ENCODE results near the gene PRPF8. TPM values are rescaled to one million over a fixed set of nuclear protein-coding genes. Genes with fewer than 3 reads are reported as not detected.

The PRPF8 gene
- polyA plus RNA-seq, 1 donor from 2014 or later = 56.9 TPM

GRCh38 chr17:1634841-1635650 lies 49.6 kb downstream of the PRPF8 start:
- H3K27me3 ChIP-seq (ENCODE audit: insufficient read depth, low read depth, low read length) = no peaks in the 10 kb centered on the region
- no peaks in the 10 kb centered on the region for H3K9me3 ChIP-seq (ENCODE audit: low read length)
- no peak overlapping the region for H2AFZ ChIP-seq (ENCODE audit: low read depth, low read length)
- H4K20me1 ChIP-seq (ENCODE audit: insufficient read depth) = no peaks in the 10 kb centered on the region
- TF ChIP-seq EZH2 (IDR thresholded peaks at IDR 0.05; ENCODE audit: borderline replicate concordance, insufficient read depth, low read length, poor library complexity, severe bottlenecking) (no peak), MXI1 (conservative IDR thresholded peaks at IDR 0.05; ENCODE audit: poor library complexity, severe bottlenecking) (no peak), SMC3 (conservative IDR thresholded peaks at IDR 0.05; ENCODE audit: poor library complexity) (no peak), REST (IDR thresholded peaks at IDR 0.05; ENCODE audit: borderline replicate concordance) (no peak), RAD21 (conservative IDR thresholded peaks at IDR 0.05) (no peak), TAF1 (IDR thresholded peaks at IDR 0.05; ENCODE audit: low read depth) (no peak), POLR2AphosphoS5 (IDR thresholded peaks at IDR 0.05) (no peak), EP300 (conservative IDR thresholded peaks at IDR 0.05; ENCODE audit: poor library complexity, severe bottlenecking) (no peak)
- TF ChIP-seq, protein P1, sequence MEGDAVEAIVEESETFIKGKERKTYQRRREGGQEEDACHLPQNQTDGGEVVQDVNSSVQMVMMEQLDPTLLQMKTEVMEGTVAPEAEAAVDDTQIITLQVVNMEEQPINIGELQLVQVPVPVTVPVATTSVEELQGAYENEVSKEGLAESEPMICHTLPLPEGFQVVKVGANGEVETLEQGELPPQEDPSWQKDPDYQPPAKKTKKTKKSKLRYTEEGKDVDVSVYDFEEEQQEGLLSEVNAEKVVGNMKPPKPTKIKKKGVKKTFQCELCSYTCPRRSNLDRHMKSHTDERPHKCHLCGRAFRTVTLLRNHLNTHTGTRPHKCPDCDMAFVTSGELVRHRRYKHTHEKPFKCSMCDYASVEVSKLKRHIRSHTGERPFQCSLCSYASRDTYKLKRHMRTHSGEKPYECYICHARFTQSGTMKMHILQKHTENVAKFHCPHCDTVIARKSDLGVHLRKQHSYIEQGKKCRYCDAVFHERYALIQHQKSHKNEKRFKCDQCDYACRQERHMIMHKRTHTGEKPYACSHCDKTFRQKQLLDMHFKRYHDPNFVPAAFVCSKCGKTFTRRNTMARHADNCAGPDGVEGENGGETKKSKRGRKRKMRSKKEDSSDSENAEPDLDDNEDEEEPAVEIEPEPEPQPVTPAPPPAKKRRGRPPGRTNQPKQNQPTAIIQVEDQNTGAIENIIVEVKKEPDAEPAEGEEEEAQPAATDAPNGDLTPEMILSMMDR (IDR thresholded peaks at IDR 0.05; ENCODE audit: poor library complexity, severe bottlenecking) = no peak
- no peak overlapping the region for H3K4me3 ChIP-seq (ENCODE audit: low read length)
- H3K9ac ChIP-seq (ENCODE audit: low read length) = no peak overlapping the region
- no peaks in the 10 kb centered on the region for H3F3A ChIP-seq (ENCODE audit: insufficient read depth, low read length, poor library complexity, severe bottlenecking)
- H3K36me3 ChIP-seq (ENCODE audit: insufficient read depth, low read length) = no peaks in the 10 kb centered on the region
- no peaks in the 10 kb centered on the region for H3K9me2 ChIP-seq (ENCODE audit: insufficient read depth, low read length)
- H3K4me2 ChIP-seq (ENCODE audit: low read length) = no peak overlapping the region
- no peak overlapping the region for H3K27ac ChIP-seq (ENCODE audit: low read length)
- no peaks in the 10 kb centered on the region for H3K79me2 ChIP-seq (replicated peaks; ENCODE audit: insufficient read depth, low read length)

GRCh38 chr17:1630662-1631061 lies 54.0 kb downstream of the PRPF8 start:
- TF ChIP-seq, protein P1 (IDR thresholded peaks at IDR 0.05; ENCODE audit: poor library complexity, severe bottlenecking) = no peak
- no peak for TF ChIP-seq REST (IDR thresholded peaks at IDR 0.05; ENCODE audit: borderline replicate concordance)
- H2AFZ ChIP-seq (ENCODE audit: low read depth, low read length) = no peak overlapping the region
- H3F3A ChIP-seq (ENCODE audit: insufficient read depth, low read length, poor library complexity, severe bottlenecking) = no peaks in the 10 kb centered on the region
- no peak overlapping the region for H3K9ac ChIP-seq (ENCODE audit: low read length)
- no peaks in the 10 kb centered on the region for H3K27me3 ChIP-seq (ENCODE audit: insufficient read depth, low read depth, low read length)
- peaks cover 25% of the 10 kb centered on the region for H3K79me2 ChIP-seq (replicated peaks; ENCODE audit: insufficient read depth, low read length)
- no peaks in the 10 kb centered on the region for H4K20me1 ChIP-seq (ENCODE audit: insufficient read depth)
- no peaks in the 10 kb centered on the region for H3K9me2 ChIP-seq (ENCODE audit: insufficient read depth, low read length)
- no peak overlapping the region for H3K4me2 ChIP-seq (ENCODE audit: low read length)
- no peak overlapping the region for H3K4me3 ChIP-seq (ENCODE audit: low read length)
- no peaks in the 10 kb centered on the region for H3K9me3 ChIP-seq (ENCODE audit: low read length)
- peaks cover 2% of the 10 kb centered on the region for H3K36me3 ChIP-seq (ENCODE audit: insufficient read depth, low read length)
- no peak overlapping the region for H3K27ac ChIP-seq (ENCODE audit: low read length)

All from neural cell (in vitro differentiated cells).